ENCODE results near the gene MN1. TPM values are rescaled to one million over a fixed set of nuclear protein-coding genes. Genes with fewer than 3 reads are reported as not detected.
A peak's percentile ranks its signal among the peaks of the same experiment; 100 is the strongest.

The MN1 gene
- total and polyA plus RNA-seq, 2 experiments from 2014 or later: 1.0 to 6.8 TPM

DNA sequence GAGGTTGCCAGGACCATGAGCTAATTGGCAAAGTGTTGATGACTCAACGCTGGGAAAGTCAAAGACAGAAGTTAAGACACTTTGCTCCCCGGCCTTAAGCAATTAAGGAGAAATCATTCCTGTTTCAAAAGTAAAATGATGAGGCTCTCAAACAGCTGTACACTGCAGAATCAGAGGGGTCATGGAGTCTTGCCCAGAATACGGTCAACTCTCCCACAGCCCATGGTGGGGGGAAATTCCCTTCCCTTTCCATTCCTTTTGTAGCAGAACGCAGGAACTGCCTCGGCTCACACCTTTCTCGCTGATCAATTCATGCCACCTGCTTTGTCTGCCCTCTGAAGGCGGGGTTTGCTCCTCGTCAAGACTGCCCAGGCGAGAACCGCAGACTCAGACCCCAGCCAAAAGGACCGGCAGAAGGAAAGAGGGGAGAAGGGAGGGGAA, 52.8 kb downstream of the MN1 start:
- H3K9me3 Mint-ChIP-seq: no peaks in the 10 kb centered on the region; the same call in 2 of the 3 replicates
- peak overlapping the region; percentile 42 for H3K4me3 Mint-ChIP-seq
- peak; percentile 74 for DNase-seq (ENCODE audit: low spot score)
- Histone ChIP-seq H3K36me3 (ENCODE audit: insufficient read depth) (no peaks in the 10 kb centered on the region), H3K4me3 (peak overlapping the region; percentile 37; the same call in 1 of the 2 replicates), H3K9me2 (ENCODE audit: insufficient read depth) (no peaks in the 10 kb centered on the region), H2AFZ (no peak overlapping the region), H3F3A (replicated peaks; ENCODE audit: low read depth) (peaks cover 12% of the 10 kb centered on the region), H3K27ac (ENCODE audit: low read depth) (peak overlapping the region; percentile 11; the same call in 1 of the 2 replicates), H3K27me3 (ENCODE audit: insufficient read depth) (no peaks in the 10 kb centered on the region), H3K79me2 (replicated peaks; ENCODE audit: insufficient read depth) (peaks cover 18% of the 10 kb centered on the region), H3K4me2 (peak overlapping the region; percentile 62), H4K20me1 (replicated peaks; ENCODE audit: insufficient read depth) (no peaks in the 10 kb centered on the region), H3K4me1 (ENCODE audit: insufficient read depth) (peaks cover 58% of the 10 kb centered on the region)
- H3K27me3 Mint-ChIP-seq (ENCODE audit: insufficient read depth, low read depth, poor library complexity): peaks cover 18% of the 10 kb centered on the region
- peak; percentile 73 for ATAC-seq
- H3K27ac Mint-ChIP-seq: peak overlapping the region; percentile 63; the same call in 1 of the 2 replicates
- TF ChIP-seq EZH2phosphoT487 (IDR thresholded peaks at IDR 0.05; ENCODE audit: unreplicated experiment) (no peak), JUNB (IDR thresholded peaks at IDR 0.05; ENCODE audit: unreplicated experiment) (no peak), ZNF114 (CRISPR knock-in tag; IDR thresholded peaks at IDR 0.05) (no peak), EZH2 (IDR thresholded peaks at IDR 0.05; ENCODE audit: low read depth, unreplicated experiment) (no peak), NANOG (IDR thresholded peaks at IDR 0.05; ENCODE audit: borderline replicate concordance) (no peak), ZNF331 (CRISPR knock-in tag; IDR thresholded peaks at IDR 0.05; ENCODE audit: low read depth) (no peak), REST (IDR thresholded peaks at IDR 0.05; ENCODE audit: unreplicated experiment) (no peak), CREB1 (CRISPR knock-in tag; IDR thresholded peaks at IDR 0.05; ENCODE audit: low read depth) (no peak), POLR2AphosphoS5 (IDR thresholded peaks at IDR 0.05; ENCODE audit: low read depth) (no peak), STAT1 (IDR thresholded peaks at IDR 0.05; ENCODE audit: unreplicated experiment) (no peak)
- TF ChIP-seq, protein P1, sequence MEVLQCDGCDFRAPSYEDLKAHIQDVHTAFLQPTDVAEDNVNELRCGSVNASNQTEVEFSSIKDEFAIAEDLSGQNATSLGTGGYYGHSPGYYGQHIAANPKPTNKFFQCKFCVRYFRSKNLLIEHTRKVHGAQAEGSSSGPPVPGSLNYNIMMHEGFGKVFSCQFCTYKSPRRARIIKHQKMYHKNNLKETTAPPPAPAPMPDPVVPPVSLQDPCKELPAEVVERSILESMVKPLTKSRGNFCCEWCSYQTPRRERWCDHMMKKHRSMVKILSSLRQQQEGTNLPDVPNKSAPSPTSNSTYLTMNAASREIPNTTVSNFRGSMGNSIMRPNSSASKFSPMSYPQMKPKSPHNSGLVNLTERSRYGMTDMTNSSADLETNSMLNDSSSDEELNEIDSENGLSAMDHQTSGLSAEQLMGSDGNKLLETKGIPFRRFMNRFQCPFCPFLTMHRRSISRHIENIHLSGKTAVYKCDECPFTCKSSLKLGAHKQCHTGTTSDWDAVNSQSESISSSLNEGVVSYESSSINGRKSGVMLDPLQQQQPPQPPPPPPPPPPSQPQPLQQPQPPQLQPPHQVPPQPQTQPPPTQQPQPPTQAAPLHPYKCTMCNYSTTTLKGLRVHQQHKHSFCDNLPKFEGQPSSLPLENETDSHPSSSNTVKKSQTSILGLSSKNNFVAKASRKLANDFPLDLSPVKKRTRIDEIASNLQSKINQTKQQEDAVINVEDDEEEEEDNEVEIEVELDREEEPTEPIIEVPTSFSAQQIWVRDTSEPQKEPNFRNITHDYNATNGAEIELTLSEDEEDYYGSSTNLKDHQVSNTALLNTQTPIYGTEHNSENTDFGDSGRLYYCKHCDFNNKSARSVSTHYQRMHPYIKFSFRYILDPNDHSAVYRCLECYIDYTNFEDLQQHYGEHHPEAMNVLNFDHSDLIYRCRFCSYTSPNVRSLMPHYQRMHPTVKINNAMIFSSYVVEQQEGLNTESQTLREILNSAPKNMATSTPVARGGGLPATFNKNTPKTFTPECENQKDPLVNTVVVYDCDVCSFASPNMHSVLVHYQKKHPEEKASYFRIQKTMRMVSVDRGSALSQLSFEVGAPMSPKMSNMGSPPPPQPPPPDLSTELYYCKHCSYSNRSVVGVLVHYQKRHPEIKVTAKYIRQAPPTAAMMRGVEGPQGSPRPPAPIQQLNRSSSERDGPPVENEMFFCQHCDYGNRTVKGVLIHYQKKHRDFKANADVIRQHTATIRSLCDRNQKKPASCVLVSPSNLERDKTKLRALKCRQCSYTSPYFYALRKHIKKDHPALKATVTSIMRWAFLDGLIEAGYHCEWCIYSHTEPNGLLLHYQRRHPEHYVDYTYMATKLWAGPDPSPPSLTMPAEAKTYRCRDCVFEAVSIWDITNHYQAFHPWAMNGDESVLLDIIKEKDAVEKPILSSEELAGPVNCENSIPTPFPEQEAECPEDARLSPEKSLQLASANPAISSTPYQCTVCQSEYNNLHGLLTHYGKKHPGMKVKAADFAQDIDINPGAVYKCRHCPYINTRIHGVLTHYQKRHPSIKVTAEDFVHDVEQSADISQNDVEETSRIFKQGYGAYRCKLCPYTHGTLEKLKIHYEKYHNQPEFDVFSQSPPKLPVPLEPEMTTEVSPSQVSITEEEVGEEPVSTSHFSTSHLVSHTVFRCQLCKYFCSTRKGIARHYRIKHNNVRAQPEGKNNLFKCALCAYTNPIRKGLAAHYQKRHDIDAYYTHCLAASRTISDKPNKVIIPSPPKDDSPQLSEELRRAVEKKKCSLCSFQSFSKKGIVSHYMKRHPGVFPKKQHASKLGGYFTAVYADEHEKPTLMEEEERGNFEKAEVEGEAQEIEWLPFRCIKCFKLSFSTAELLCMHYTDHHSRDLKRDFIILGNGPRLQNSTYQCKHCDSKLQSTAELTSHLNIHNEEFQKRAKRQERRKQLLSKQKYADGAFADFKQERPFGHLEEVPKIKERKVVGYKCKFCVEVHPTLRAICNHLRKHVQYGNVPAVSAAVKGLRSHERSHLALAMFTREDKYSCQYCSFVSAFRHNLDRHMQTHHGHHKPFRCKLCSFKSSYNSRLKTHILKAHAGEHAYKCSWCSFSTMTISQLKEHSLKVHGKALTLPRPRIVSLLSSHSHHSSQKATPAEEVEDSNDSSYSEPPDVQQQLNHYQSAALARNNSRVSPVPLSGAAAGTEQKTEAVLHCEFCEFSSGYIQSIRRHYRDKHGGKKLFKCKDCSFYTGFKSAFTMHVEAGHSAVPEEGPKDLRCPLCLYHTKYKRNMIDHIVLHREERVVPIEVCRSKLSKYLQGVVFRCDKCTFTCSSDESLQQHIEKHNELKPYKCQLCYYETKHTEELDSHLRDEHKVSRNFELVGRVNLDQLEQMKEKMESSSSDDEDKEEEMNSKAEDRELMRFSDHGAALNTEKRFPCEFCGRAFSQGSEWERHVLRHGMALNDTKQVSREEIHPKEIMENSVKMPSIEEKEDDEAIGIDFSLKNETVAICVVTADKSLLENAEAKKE (CRISPR knock-in tag; IDR thresholded peaks at IDR 0.05): no peak
- TF ChIP-seq, protein P2, sequence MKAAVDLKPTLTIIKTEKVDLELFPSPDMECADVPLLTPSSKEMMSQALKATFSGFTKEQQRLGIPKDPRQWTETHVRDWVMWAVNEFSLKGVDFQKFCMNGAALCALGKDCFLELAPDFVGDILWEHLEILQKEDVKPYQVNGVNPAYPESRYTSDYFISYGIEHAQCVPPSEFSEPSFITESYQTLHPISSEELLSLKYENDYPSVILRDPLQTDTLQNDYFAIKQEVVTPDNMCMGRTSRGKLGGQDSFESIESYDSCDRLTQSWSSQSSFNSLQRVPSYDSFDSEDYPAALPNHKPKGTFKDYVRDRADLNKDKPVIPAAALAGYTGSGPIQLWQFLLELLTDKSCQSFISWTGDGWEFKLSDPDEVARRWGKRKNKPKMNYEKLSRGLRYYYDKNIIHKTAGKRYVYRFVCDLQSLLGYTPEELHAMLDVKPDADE (IDR thresholded peaks at IDR 0.05): no peak
- TF ChIP-seq, protein P3, sequence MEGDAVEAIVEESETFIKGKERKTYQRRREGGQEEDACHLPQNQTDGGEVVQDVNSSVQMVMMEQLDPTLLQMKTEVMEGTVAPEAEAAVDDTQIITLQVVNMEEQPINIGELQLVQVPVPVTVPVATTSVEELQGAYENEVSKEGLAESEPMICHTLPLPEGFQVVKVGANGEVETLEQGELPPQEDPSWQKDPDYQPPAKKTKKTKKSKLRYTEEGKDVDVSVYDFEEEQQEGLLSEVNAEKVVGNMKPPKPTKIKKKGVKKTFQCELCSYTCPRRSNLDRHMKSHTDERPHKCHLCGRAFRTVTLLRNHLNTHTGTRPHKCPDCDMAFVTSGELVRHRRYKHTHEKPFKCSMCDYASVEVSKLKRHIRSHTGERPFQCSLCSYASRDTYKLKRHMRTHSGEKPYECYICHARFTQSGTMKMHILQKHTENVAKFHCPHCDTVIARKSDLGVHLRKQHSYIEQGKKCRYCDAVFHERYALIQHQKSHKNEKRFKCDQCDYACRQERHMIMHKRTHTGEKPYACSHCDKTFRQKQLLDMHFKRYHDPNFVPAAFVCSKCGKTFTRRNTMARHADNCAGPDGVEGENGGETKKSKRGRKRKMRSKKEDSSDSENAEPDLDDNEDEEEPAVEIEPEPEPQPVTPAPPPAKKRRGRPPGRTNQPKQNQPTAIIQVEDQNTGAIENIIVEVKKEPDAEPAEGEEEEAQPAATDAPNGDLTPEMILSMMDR (conservative IDR thresholded peaks at IDR 0.05; ENCODE audit: low read depth in 2 of 2): no peak
- no peaks in the 10 kb centered on the region for H3K36me3 Mint-ChIP-seq (ENCODE audit: low read depth)
- peaks cover 60% of the 10 kb centered on the region for H3K4me1 Mint-ChIP-seq
